ENCODE data around the gene GOLGA6L7.

DNA sequence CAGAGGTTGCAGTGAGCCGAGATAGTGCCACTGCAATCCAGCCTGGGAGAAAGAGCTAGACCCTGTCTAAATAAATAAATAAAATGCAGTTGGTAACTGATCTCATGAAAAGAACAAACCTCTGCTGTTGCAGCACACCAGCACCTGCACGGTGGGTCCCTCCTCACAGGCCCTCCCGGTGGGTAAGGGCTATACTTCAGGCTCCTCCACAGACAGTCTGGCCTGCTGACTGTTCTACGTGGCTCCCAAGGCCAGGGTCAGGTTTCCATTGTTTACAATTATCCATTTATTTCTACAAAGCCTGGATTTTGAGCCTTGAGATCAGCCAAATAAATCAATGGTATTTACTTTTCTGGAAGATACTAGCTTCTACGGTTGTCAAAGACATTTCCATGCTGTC, 32.2 kb upstream of the GOLGA6L7 start:
- TF ChIP-seq ZNF275 (CRISPR knock-in tag; IDR thresholded peaks at IDR 0.05; ENCODE audit: borderline replicate concordance) (no peak), IKZF1 (IDR thresholded peaks at IDR 0.05) (no peak), NFIC (IDR thresholded peaks at IDR 0.05; ENCODE audit: low read length) (no peak), POLR2A (IDR thresholded peaks at IDR 0.05; ENCODE audit: insufficient read depth in 1 of 2, low read depth in 2 of 2, low read length in 2 of 2) (no peak)
- TF ChIP-seq, protein P1, sequence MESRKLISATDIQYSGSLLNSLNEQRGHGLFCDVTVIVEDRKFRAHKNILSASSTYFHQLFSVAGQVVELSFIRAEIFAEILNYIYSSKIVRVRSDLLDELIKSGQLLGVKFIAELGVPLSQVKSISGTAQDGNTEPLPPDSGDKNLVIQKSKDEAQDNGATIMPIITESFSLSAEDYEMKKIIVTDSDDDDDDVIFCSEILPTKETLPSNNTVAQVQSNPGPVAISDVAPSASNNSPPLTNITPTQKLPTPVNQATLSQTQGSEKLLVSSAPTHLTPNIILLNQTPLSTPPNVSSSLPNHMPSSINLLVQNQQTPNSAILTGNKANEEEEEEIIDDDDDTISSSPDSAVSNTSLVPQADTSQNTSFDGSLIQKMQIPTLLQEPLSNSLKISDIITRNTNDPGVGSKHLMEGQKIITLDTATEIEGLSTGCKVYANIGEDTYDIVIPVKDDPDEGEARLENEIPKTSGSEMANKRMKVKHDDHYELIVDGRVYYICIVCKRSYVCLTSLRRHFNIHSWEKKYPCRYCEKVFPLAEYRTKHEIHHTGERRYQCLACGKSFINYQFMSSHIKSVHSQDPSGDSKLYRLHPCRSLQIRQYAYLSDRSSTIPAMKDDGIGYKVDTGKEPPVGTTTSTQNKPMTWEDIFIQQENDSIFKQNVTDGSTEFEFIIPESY (CRISPR knock-in tag; IDR thresholded peaks at IDR 0.05): no peak

Data from HepG2 (cell line).